ENCODE data around the gene SH3PXD2A. TPM values are rescaled to one million over a fixed set of nuclear protein-coding genes. Genes with fewer than 3 reads are reported as not detected.
A peak's percentile ranks its signal among the peaks of the same experiment; 100 is the strongest.

SH3PXD2A gene
- total and polyA plus RNA-seq, 2 of the 4 experiments (the other 2 are of a cell fraction) = 6.3 to 23.0 TPM

DNA sequence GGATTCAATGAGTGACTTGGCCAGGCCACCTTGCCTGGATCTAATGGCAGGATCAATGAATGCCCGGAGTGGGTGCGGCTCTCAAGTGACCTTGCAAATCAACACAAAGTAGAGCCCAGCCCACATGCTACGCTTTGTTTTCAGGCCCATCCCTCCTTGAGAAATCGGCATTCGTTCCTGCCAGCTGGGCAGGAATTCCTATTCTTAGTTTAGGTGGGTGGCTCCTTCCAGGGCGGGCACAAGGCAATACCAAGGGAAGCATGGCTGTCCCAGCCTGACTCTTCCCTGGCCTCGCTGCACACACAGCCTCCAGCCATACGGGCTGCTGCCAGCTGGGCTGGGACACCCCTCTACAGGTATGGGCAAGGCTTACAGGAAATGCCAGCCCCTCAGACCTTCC is 119.3 kb downstream of the SH3PXD2A start:
- Histone ChIP-seq H3K14ac (replicated peaks; ENCODE audit: low read depth, low read length) (no peak overlapping the region), H3K4ac (ENCODE audit: low read depth, low read length) (no peak overlapping the region), H3K56ac (ENCODE audit: extremely low read depth, insufficient read depth, low read length) (no peak overlapping the region), H3K18ac (ENCODE audit: low read depth, low read length) (no peak overlapping the region), H2AK5ac (ENCODE audit: low read depth, low read length) (peak overlapping the region; percentile 19; the same call in 1 of the 2 replicates), H4K20me1 (ENCODE audit: insufficient read depth, low read length) (no peaks in the 10 kb centered on the region), H3K36me3 (ENCODE audit: control insufficient read depth, insufficient read depth, low read length) (no peaks in the 10 kb centered on the region), H2AFZ (replicated peaks; ENCODE audit: low read length, poor library complexity) (no peak overlapping the region), H3K9me1 (ENCODE audit: insufficient read depth, low read length) (peaks cover 25% of the 10 kb centered on the region), H2BK20ac (ENCODE audit: low read depth, low read length) (no peak overlapping the region), H4K8ac (ENCODE audit: low read depth in 2 of 2, low read length in 2 of 2) (no peak overlapping the region), H4K91ac (ENCODE audit: insufficient read depth, low read depth, low read length) (no peak overlapping the region), H3K27me3 (ENCODE audit: control insufficient read depth, insufficient read depth, low read length) (no peaks in the 10 kb centered on the region), H3K23ac (ENCODE audit: low read depth, low read length) (no peak overlapping the region), H4K5ac (ENCODE audit: low read depth, low read length) (no peak overlapping the region), H3K27ac (ENCODE audit: insufficient read depth, low read length) (no peak overlapping the region), H3K9me3 (ENCODE audit: control insufficient read depth, insufficient read depth, low read length) (no peaks in the 10 kb centered on the region), H2BK15ac (ENCODE audit: low read depth, low read length) (no peak overlapping the region), H2AK9ac (replicated peaks; ENCODE audit: low read depth, low read length, poor library complexity) (no peak overlapping the region), H3K4me2 (ENCODE audit: low read depth, low read length) (no peak overlapping the region), H3K4me3 (ENCODE audit: insufficient read depth, low read depth, low read length) (no peak overlapping the region), H3K9ac (ENCODE audit: low read depth, low read length) (no peak overlapping the region), H2BK120ac (ENCODE audit: low read depth, low read length) (no peak overlapping the region), H3K4me1 (ENCODE audit: control insufficient read depth, insufficient read depth, low read length) (peaks cover 26% of the 10 kb centered on the region), H3K79me1 (ENCODE audit: low read depth in 1 of 2, low read length in 2 of 2) (peaks cover 0 to 25% of the 10 kb centered on the region in 2 experiments; a peak in 2 of 4 replicates), H2BK5ac (ENCODE audit: low read depth, low read length, poor library complexity, severe bottlenecking) (no peak overlapping the region)
- dilution Hi-C loops (cut with HindIII; ENCODE audit: low sequenced_read_pairs, unreplicated experiment) = no loop called here
- no TSS peak for BruUV-seq (replicated peaks)
- in situ Hi-C loops (cut with MboI; ENCODE audit: low sequenced_read_pairs) = no loop called here
- DNase-seq (no peak), ATAC-seq (ENCODE audit: low read depth) (no peak)
- 92% methylated on average over 4 of the region's 8 CpGs; no CpG with 5 or more reads in 1 of the 2 experiments for WGBS, 2 experiments (ENCODE audit: extremely low coverage in 2 of 2, insufficient read length in 1 of 2)
- ChIA-PET POLR2A (ENCODE audit: unreplicated experiment) (no interaction called here), CTCF (no interaction called here)
- intact Hi-C loops (cut with micrococcal nuclease) = no loop called here
- no peak for TF ChIP-seq SMC3 (IDR thresholded peaks at IDR 0.05; ENCODE audit: low read depth, low read length)
- TF ChIP-seq CEBPB (IDR thresholded peaks at IDR 0.05; ENCODE audit: low read depth, low read length) = no peak
- no peak for TF ChIP-seq CHD1 (IDR thresholded peaks at IDR 0.05; ENCODE audit: low read depth, low read length)
- TF ChIP-seq, protein P1, sequence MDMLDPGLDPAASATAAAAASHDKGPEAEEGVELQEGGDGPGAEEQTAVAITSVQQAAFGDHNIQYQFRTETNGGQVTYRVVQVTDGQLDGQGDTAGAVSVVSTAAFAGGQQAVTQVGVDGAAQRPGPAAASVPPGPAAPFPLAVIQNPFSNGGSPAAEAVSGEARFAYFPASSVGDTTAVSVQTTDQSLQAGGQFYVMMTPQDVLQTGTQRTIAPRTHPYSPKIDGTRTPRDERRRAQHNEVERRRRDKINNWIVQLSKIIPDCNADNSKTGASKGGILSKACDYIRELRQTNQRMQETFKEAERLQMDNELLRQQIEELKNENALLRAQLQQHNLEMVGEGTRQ (IDR thresholded peaks at IDR 0.05; ENCODE audit: low read depth, low read length) = no peak
- TF ChIP-seq, protein P2, sequence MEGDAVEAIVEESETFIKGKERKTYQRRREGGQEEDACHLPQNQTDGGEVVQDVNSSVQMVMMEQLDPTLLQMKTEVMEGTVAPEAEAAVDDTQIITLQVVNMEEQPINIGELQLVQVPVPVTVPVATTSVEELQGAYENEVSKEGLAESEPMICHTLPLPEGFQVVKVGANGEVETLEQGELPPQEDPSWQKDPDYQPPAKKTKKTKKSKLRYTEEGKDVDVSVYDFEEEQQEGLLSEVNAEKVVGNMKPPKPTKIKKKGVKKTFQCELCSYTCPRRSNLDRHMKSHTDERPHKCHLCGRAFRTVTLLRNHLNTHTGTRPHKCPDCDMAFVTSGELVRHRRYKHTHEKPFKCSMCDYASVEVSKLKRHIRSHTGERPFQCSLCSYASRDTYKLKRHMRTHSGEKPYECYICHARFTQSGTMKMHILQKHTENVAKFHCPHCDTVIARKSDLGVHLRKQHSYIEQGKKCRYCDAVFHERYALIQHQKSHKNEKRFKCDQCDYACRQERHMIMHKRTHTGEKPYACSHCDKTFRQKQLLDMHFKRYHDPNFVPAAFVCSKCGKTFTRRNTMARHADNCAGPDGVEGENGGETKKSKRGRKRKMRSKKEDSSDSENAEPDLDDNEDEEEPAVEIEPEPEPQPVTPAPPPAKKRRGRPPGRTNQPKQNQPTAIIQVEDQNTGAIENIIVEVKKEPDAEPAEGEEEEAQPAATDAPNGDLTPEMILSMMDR (conservative IDR thresholded peaks at IDR 0.05; ENCODE audit: low read depth, low read length) = no peak
- no peak for TF ChIP-seq POLR2A (IDR thresholded peaks at IDR 0.05; ENCODE audit: low read depth, low read length)
- no peak for TF ChIP-seq RFX5 (IDR thresholded peaks at IDR 0.05; ENCODE audit: low read depth, low read length)
- no peak for TF ChIP-seq MXI1 (IDR thresholded peaks at IDR 0.05; ENCODE audit: borderline replicate concordance, low read depth, low read length)
- TF ChIP-seq, protein P3, sequence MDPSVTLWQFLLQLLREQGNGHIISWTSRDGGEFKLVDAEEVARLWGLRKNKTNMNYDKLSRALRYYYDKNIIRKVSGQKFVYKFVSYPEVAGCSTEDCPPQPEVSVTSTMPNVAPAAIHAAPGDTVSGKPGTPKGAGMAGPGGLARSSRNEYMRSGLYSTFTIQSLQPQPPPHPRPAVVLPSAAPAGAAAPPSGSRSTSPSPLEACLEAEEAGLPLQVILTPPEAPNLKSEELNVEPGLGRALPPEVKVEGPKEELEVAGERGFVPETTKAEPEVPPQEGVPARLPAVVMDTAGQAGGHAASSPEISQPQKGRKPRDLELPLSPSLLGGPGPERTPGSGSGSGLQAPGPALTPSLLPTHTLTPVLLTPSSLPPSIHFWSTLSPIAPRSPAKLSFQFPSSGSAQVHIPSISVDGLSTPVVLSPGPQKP (IDR thresholded peaks at IDR 0.05; ENCODE audit: borderline replicate concordance, low read depth, low read length) = no peak
- no peak for TF ChIP-seq FOS (IDR thresholded peaks at IDR 0.05; ENCODE audit: low read depth, low read length)
- TF ChIP-seq MAFK (IDR thresholded peaks at IDR 0.05; ENCODE audit: low read depth, low read length) = no peak
- no peak for TF ChIP-seq RAD21 (IDR thresholded peaks at IDR 0.05; ENCODE audit: low read length)
- no peak for TF ChIP-seq NFE2L2 (IDR thresholded peaks at IDR 0.05; ENCODE audit: low read depth, low read length)
- no peak for TF ChIP-seq MAZ (IDR thresholded peaks at IDR 0.05; ENCODE audit: borderline replicate concordance, low read depth, low read length)
- no peak for TF ChIP-seq BHLHE40 (IDR thresholded peaks at IDR 0.05; ENCODE audit: low read depth, low read length)
- no peak for TF ChIP-seq RCOR1 (IDR thresholded peaks at IDR 0.05; ENCODE audit: insufficient replicate concordance, low read length)
